Measurements from ENCODE around the gene ZNF248. TPM values are rescaled to one million over a fixed set of nuclear protein-coding genes. Genes with fewer than 3 reads are reported as not detected.

The ZNF248 gene
- total RNA-seq, 1 donor = 2.9 TPM

DNA sequence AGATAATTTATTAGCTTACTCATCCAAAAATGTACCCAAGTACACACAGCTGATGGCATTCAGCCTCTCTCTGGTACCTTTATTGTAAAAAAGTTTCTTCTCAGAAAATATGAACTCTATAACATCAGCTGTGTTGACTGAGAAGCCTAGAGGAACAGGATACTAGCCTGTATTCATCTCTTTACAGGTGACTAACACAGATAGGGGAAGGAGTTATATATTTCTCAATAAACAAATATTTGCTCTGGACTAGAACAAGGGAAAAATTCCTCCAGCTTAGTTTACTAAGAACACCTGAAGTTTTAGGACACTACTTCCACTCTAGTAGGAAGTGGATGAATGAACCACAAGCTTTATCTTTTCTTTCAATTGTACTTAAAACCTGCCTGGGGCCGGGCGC is 67.8 kb downstream of the ZNF248 start:
- H3K4me1 ChIP-seq (ENCODE audit: insufficient read depth, low read length) = no peaks in the 10 kb centered on the region

GRCh38 chr10:37784678-37785077 is 72.7 kb downstream of the ZNF248 start:
- H3K27me3 ChIP-seq (ENCODE audit: insufficient read depth, low read length) = no peaks in the 10 kb centered on the region
- H3K4me3 ChIP-seq (ENCODE audit: low read length) = no peak overlapping the region
- H3K4me1 ChIP-seq (ENCODE audit: insufficient read depth, low read length) = no peaks in the 10 kb centered on the region
- H3K9me3 ChIP-seq (ENCODE audit: low read depth, low read length) = peaks cover 5% of the 10 kb centered on the region

More for the DNA sequence above, 67.8 kb downstream of the ZNF248 start:
- Histone ChIP-seq H3K4me3 (ENCODE audit: low read length) (no peak overlapping the region), H3K27me3 (ENCODE audit: insufficient read depth, low read length) (no peaks in the 10 kb centered on the region), H3K9me3 (ENCODE audit: low read depth, low read length) (peaks cover 18% of the 10 kb centered on the region)

DNA sequence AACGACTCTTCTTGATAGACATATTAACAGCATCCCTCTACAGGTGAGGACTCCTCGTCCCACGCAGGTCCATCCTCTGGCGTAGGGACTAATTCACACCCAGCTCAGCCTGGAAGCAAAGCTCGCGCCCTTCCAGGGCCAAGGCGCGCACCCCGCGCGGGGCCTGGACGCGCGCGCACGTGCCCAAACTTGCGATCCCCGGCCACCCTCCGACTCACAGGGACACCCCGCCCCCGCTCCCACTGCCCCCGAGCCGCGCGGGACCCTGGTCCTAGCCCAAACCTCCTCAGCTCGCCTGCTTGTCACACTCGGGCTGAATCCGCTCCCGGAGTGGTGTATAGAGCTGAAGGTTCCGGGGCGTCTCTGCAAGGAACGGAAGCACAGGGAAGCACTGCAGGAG is 76.9 kb downstream of the ZNF248 start:
- H3K4me3 ChIP-seq (ENCODE audit: low read length) = no peak overlapping the region
- peaks cover 5% of the 10 kb centered on the region for H3K9me3 ChIP-seq (ENCODE audit: low read depth, low read length)
- no peaks in the 10 kb centered on the region for H3K27me3 ChIP-seq (ENCODE audit: insufficient read depth, low read length)
- H3K4me1 ChIP-seq (ENCODE audit: insufficient read depth, low read length) = no peaks in the 10 kb centered on the region

GRCh38 chr10:37777056-37777455 is 80.4 kb downstream of the ZNF248 start:
- H3K4me1 ChIP-seq (ENCODE audit: insufficient read depth, low read length) = no peaks in the 10 kb centered on the region

DNA sequence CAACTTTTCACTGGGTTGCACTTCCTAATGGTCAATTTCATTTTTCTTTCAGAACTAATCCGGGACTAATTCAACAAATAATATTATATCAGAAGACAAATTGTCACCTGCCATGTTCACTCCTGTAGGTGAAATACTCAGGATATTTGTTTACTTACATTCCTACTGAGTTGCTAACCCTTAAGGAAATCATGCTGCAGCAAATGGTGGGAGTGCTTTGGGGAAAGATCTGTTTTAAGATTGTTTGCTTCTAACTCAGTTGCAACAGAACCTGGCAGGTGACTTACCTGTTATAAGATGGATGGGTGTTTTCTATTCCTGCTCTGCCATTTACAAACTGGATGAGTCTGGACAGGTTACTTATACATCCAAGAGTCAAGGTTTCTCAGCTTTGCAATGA is 81.8 kb downstream of the ZNF248 start:
- Histone ChIP-seq H3K4me1 (ENCODE audit: insufficient read depth, low read length) (no peaks in the 10 kb centered on the region), H3K9me3 (ENCODE audit: low read depth, low read length) (no peaks in the 10 kb centered on the region), H3K27me3 (ENCODE audit: insufficient read depth, low read length) (no peaks in the 10 kb centered on the region), H3K4me3 (ENCODE audit: low read length) (no peak overlapping the region)

More at GRCh38 chr10:37777056-37777455, 80.4 kb downstream of the ZNF248 start:
- H3K27me3 ChIP-seq (ENCODE audit: insufficient read depth, low read length) = no peaks in the 10 kb centered on the region
- H3K4me3 ChIP-seq (ENCODE audit: low read length) = no peak overlapping the region
- H3K9me3 ChIP-seq (ENCODE audit: low read depth, low read length) = peaks cover 5% of the 10 kb centered on the region

DNA sequence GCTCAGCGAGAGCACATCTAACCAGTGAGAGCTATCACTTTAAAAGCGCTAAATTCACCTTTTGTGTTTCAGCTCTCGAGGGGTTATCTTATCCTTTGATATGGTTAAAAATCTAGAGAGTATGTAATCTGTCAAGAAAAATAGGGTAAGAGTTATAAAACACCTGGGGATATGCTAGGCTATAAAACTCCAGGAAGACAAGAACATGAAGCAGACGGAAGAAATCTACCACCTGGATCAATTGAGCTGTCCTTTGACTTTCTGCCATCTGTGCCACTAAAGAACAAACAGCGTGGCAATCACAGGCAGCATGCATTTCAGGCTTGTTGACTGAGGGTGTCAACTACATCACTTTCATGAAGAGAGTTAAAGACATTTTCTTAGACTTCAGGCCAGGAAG is 83.1 kb downstream of the ZNF248 start:
- Histone ChIP-seq H3K27me3 (ENCODE audit: insufficient read depth, low read length) (no peaks in the 10 kb centered on the region), H3K4me1 (ENCODE audit: insufficient read depth, low read length) (no peaks in the 10 kb centered on the region), H3K9me3 (ENCODE audit: low read depth, low read length) (no peaks in the 10 kb centered on the region), H3K4me3 (ENCODE audit: low read length) (no peak overlapping the region)

DNA sequence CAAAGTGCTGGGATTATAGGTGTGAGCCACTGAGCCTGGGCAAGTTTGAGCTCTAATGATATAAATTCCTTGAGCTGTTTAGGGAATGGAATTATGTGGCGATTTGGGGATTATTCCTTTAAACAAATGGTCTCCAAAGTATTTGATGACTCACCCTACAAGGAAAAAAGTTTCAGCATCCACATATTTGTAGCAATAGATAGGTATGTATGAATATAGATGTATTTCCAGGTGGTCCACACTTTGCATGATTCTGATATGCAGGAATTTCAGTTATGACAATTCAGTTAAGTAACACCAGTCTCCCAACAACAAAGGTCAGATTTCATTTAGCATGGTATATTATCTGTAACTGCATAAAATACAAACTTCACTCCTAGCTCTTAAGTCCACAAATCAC is 92.2 kb downstream of the ZNF248 start:
- Histone ChIP-seq H3K27me3 (ENCODE audit: insufficient read depth, low read length) (no peaks in the 10 kb centered on the region), H3K4me3 (ENCODE audit: low read length) (no peak overlapping the region), H3K9me3 (ENCODE audit: low read depth, low read length) (peaks cover 6% of the 10 kb centered on the region), H3K4me1 (ENCODE audit: insufficient read depth, low read length) (no peaks in the 10 kb centered on the region)

DNA sequence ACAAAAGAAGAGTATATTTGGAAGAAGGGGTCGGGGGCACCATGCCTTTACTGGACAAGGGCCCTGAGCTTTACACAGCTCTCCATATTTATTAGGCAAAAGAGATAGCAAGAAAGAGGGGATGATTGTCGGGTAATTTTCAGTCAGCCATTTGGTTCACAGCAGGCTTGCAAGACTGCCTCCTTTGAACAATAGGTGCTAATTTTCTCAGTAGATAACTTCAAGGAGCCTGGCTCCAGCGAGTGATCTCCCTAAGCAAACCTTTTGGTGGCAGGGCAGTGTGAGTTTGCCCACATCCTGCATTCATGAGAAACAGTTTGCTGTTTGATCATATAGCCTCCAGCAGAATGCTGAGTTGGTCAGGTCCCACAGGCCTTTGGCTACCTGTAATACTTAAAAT is 94.3 kb downstream of the ZNF248 start:
- Histone ChIP-seq H3K4me3 (ENCODE audit: low read length) (no peak overlapping the region), H3K27me3 (ENCODE audit: insufficient read depth, low read length) (no peaks in the 10 kb centered on the region), H3K9me3 (ENCODE audit: low read depth, low read length) (peaks cover 6% of the 10 kb centered on the region), H3K4me1 (ENCODE audit: insufficient read depth, low read length) (no peaks in the 10 kb centered on the region)

- no peaks in the 10 kb centered on the region for H3K4me1 ChIP-seq (ENCODE audit: insufficient read depth, low read length)
- H3K27me3 ChIP-seq (ENCODE audit: insufficient read depth, low read length) = no peaks in the 10 kb centered on the region
- H3K9me3 ChIP-seq (ENCODE audit: low read depth, low read length) = peaks cover 6% of the 10 kb centered on the region
- H3K4me3 ChIP-seq (ENCODE audit: low read length) = no peak overlapping the region
Measured at GRCh38 chr10:37762287-37762686, 95.1 kb downstream of the ZNF248 start.

DNA sequence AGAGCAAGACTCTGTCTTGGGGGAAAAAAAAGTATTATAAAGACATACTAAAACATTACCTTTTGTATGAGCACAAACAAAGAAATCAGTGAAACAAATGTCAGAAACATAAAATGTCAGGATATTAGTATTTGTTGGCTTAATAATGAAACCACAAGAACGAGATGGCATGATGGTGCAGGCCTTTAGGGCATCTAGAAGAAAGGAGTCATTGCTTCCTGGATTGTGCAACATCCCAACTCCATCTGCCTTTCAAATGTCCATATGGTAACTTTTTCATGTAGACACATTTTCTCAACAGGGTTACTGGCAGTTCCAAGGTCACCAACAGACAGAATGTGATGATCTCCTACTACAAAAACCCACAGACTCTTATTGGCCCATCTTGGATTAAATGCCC is 96.6 kb downstream of the ZNF248 start:
- Histone ChIP-seq H3K27me3 (ENCODE audit: insufficient read depth, low read length) (no peaks in the 10 kb centered on the region), H3K4me3 (ENCODE audit: low read length) (no peak overlapping the region), H3K4me1 (ENCODE audit: insufficient read depth, low read length) (no peaks in the 10 kb centered on the region), H3K9me3 (ENCODE audit: low read depth, low read length) (peaks cover 6% of the 10 kb centered on the region)

DNA sequence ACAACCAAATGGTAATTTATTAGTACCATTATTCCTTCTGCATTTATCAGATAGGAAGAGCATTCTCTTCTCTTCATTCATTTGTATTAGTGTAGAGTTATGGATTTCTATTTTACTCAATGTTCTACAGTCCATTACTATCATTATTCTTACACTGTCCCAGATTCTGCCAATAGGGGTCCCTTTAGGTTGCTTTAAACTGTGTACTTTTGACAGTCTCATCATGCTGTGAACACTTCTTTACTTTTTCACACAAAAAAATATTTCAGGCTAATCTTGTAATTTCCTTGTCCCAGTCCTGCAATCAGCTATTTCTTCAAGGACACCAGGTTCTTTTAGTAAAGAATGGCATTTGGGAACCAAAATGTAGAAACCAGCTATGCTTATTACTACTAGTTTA is 99.3 kb downstream of the ZNF248 start:
- Histone ChIP-seq H3K27me3 (ENCODE audit: insufficient read depth, low read length) (no peaks in the 10 kb centered on the region), H3K4me3 (ENCODE audit: low read length) (no peak overlapping the region), H3K4me1 (ENCODE audit: insufficient read depth, low read length) (no peaks in the 10 kb centered on the region), H3K9me3 (ENCODE audit: low read depth, low read length) (no peaks in the 10 kb centered on the region)

GRCh38 chr10:37754538-37755323 is 102.7 kb downstream of the ZNF248 start:
- Histone ChIP-seq H3K9me3 (ENCODE audit: low read depth, low read length) (no peaks in the 10 kb centered on the region), H3K4me1 (ENCODE audit: insufficient read depth, low read length) (no peaks in the 10 kb centered on the region), H3K27me3 (ENCODE audit: insufficient read depth, low read length) (no peaks in the 10 kb centered on the region), H3K4me3 (ENCODE audit: low read length) (no peak overlapping the region)

DNA sequence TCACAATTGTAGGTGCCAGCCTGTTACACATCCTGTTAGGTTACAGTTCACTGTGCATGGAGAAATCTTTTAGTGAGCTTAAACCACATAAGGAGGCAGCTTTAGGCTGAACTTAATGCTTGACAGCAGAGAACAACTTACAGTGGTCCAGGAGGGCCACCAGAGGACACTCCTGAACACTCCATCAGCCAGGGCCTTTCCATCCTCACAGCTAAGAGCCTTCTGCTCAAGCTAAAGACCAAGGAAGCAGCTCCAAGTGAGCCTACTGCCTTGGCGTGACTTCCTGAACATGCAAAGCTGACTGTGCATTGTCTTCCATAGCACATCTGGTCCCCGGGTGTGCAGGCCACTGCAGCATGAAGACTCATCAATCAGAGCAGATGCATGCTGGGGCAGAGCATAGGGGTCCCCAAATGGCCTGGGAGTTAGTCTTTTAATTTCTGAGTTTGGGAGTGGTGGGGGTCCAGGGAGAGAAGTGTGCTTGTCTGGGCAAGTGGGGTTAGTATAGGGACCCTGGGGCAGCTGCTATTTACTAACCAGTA is 105.0 kb downstream of the ZNF248 start:
- H3K9me3 ChIP-seq (ENCODE audit: low read depth, low read length) = no peaks in the 10 kb centered on the region
- H3K4me3 ChIP-seq (ENCODE audit: low read length) = no peak overlapping the region
- no peaks in the 10 kb centered on the region for H3K4me1 ChIP-seq (ENCODE audit: insufficient read depth, low read length)
- H3K27me3 ChIP-seq (ENCODE audit: insufficient read depth, low read length) = no peaks in the 10 kb centered on the region

- no peak overlapping the region for H3K4me3 ChIP-seq (ENCODE audit: low read length)
- no peaks in the 10 kb centered on the region for H3K27me3 ChIP-seq (ENCODE audit: insufficient read depth, low read length)
- no peaks in the 10 kb centered on the region for H3K9me3 ChIP-seq (ENCODE audit: low read depth, low read length)
- H3K4me1 ChIP-seq (ENCODE audit: insufficient read depth, low read length) = no peaks in the 10 kb centered on the region
Measured at GRCh38 chr10:37748170-37748569, 109.2 kb downstream of the ZNF248 start.

GRCh38 chr10:37747081-37747480 is 110.3 kb downstream of the ZNF248 start:
- H3K9me3 ChIP-seq (ENCODE audit: low read depth, low read length) = no peaks in the 10 kb centered on the region

DNA sequence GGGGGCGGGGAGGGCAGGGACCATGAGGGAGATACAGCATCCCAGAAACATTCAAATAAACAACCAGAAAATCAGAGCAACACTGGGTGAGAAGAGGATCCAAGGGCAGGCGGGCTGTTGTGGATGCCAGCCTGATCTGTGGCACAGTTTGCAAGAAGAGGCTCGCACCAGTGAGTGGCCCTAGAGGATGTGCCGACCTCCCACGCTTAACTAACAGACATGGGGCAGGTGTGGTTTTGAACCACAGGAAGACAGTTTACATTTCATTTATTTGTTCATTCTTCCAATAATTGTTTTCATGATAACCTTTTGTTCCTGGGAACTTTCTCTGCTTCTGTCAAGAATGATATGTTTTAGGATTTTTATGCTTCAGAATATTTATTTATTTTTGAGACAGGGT is 115.6 kb downstream of the ZNF248 start:
- Histone ChIP-seq H3K27me3 (ENCODE audit: insufficient read depth, low read length) (no peaks in the 10 kb centered on the region), H3K4me1 (ENCODE audit: insufficient read depth, low read length) (no peaks in the 10 kb centered on the region), H3K4me3 (ENCODE audit: low read length) (no peak overlapping the region), H3K9me3 (ENCODE audit: low read depth, low read length) (no peaks in the 10 kb centered on the region)

More at GRCh38 chr10:37747081-37747480, 110.3 kb downstream of the ZNF248 start:
- H3K4me1 ChIP-seq (ENCODE audit: insufficient read depth, low read length) = no peaks in the 10 kb centered on the region
- no peak overlapping the region for H3K4me3 ChIP-seq (ENCODE audit: low read length)
- H3K27me3 ChIP-seq (ENCODE audit: insufficient read depth, low read length) = no peaks in the 10 kb centered on the region

Data from mononuclear cell (primary cell).